Prostate gland (tissue), 2 donors: ENCODE measurements around the gene USP9X.

ENCODE experiments used
- CTCF ChIP-seq, 4 experiments: fragments of 200-600 bp in 2 of 4; fragments of 450-650 bp in 2 of 4; sonication (generic) in 2 of 4; IDR thresholded peaks; 1 replicate in 3 of 4; 2 replicates in 1 of 4; pipeline ENCODE4 v1.5.1; 2016 to 2019; ENCODE audit warnings: antibody characterized with exemption in 4 of 4, mild to moderate bottlenecking in 2 of 4, moderate library complexity in 2 of 4
- POLR2A ChIP-seq: fragments of 450-650 bp; IDR thresholded peaks from one replicate; pipeline ENCODE4 v1.6.1; 2016; ENCODE audit warnings: antibody characterized with exemption, mild to moderate bottlenecking
- POLR2AphosphoS5 ChIP-seq: sonication (generic); formaldehyde crosslinking; IDR thresholded peaks from one replicate; pipeline ENCODE4 v1.6.1; 2017; ENCODE audit warnings: antibody characterized with exemption

GRCh38 chrX:41105005-41105404 is 19.8 kb downstream of the USP9X start:
- TF ChIP-seq CTCF (IDR thresholded peaks at IDR 0.05) (no peak), POLR2AphosphoS5 (no peak), POLR2A (no peak)
